HG02943 (cell line): Measurements from ENCODE around the gene GPHN.
A peak's percentile ranks its signal among the peaks of the same experiment; 100 is the strongest.
"Not testable (repeated sequence)": the region's sequence is repeated elsewhere in the genome, so short reads cannot be mapped to it uniquely, and the experiment has no call there.

Experiments
- ATAC-seq: cut with Tn5 transposase; IDR thresholded peaks from one replicate; pipeline ENCODE4 v1.9.1; 2021; ENCODE audit warnings: mild to moderate bottlenecking, low read depth, moderate library complexity; ENCODE audit not compliant: unreplicated experiment

The GPHN gene

GRCh38 chr14:66587753-66588152 is 79.8 kb downstream of the GPHN start:
- not testable (repeated sequence) for ATAC-seq

GRCh38 chr14:66595394-66595793 is 87.4 kb downstream of the GPHN start:
- no peak for ATAC-seq

- no peak for ATAC-seq
Measured at GRCh38 chr14:66596241-66596985, 88.5 kb downstream of the GPHN start.

GRCh38 chr14:66600416-66600815 is 92.5 kb downstream of the GPHN start:
- ATAC-seq, result no peak

- ATAC-seq, result no peak
Measured at GRCh38 chr14:66601932-66602578, 94.1 kb downstream of the GPHN start.

GRCh38 chr14:66603945-66604344 is 96.0 kb downstream of the GPHN start:
- no peak for ATAC-seq

- no peak for ATAC-seq
Measured at GRCh38 chr14:66606826-66607225, 98.9 kb downstream of the GPHN start.

- no peak for ATAC-seq
Measured at GRCh38 chr14:66610154-66610563, 102.2 kb downstream of the GPHN start.

- ATAC-seq, result no peak
Measured at GRCh38 chr14:66613344-66613743, 105.4 kb downstream of the GPHN start.

GRCh38 chr14:66619952-66620351 is 112.0 kb downstream of the GPHN start:
- ATAC-seq, result no peak

- no peak for ATAC-seq
Measured at GRCh38 chr14:66623838-66624237, 115.9 kb downstream of the GPHN start.

GRCh38 chr14:66624336-66624937 is 116.5 kb downstream of the GPHN start:
- peak; percentile 67 for ATAC-seq

- no peak for ATAC-seq
Measured at GRCh38 chr14:66628636-66629035, 120.7 kb downstream of the GPHN start.

GRCh38 chr14:66629499-66629898 is 121.6 kb downstream of the GPHN start:
- no peak for ATAC-seq

GRCh38 chr14:66634876-66635275 is 126.9 kb downstream of the GPHN start:
- ATAC-seq, result no peak

GRCh38 chr14:66635435-66635834 is 127.5 kb downstream of the GPHN start:
- ATAC-seq, result no peak

GRCh38 chr14:66636240-66636639 is 128.3 kb downstream of the GPHN start:
- no peak for ATAC-seq

- ATAC-seq, result no peak
Measured at GRCh38 chr14:66638689-66639088, 130.7 kb downstream of the GPHN start.

- ATAC-seq, result no peak
Measured at GRCh38 chr14:66641861-66642635, 134.1 kb downstream of the GPHN start.

GRCh38 chr14:66643344-66643743 is 135.4 kb downstream of the GPHN start:
- no peak for ATAC-seq

- ATAC-seq, result no peak
Measured at GRCh38 chr14:66645716-66646115, 137.8 kb downstream of the GPHN start.
